Stomach (tissue), 9 donors: ENCODE measurements around the gene OLFML1. TPM values are rescaled to one million over a fixed set of nuclear protein-coding genes. Genes with fewer than 3 reads are reported as not detected.

ENCODE experiments used
- DNase-seq, 2 donors: peaks; one replicate each; pipeline versions ENCODE4 v3.0.0 to v3.0.0-alpha.2; 2013 to 2019
- H3K27ac ChIP-seq, 5 donors: fragments of 200-600 bp in 4 of 5; sonication (generic) in 4 of 5; one replicate each; pipeline ENCODE4 v1.5.1; 2013 to 2019; ENCODE audit warnings: mild to moderate bottlenecking in 1 of 5, moderate library complexity in 1 of 5
- H3K27me3 ChIP-seq, 3 donors: fragments of 200-600 bp; sonication (generic); one replicate each; pipeline ENCODE4 v1.5.1; 2017 to 2019; ENCODE audit warnings: mixed run types in 1 of 3
- H3K36me3 ChIP-seq, 4 donors: fragments of 200-600 bp; sonication (generic); 1 replicate in 3 of 4; 2 replicates in 1 of 4; pipeline ENCODE4 v1.5.1; 2016 to 2019
- H3K4me1 ChIP-seq, 4 donors: fragments of 200-600 bp; sonication (generic); one replicate each; pipeline ENCODE4 v1.5.1; 2016 to 2019
- H3K4me3 ChIP-seq, 4 donors: fragments of 200-600 bp; sonication (generic) in 3 of 4; one replicate each; pipeline ENCODE4 v1.5.1; 2016 to 2019; ENCODE audit warnings: mild to moderate bottlenecking in 1 of 4
- H3K9me3 ChIP-seq, 4 donors: fragments of 200-600 bp; sonication (generic); one replicate each; pipeline ENCODE4 v1.5.1; 2016 to 2019
- CTCF ChIP-seq, 7 experiments: fragments of 450-650 bp in 4 of 7; fragments of 200-600 bp in 3 of 7; sonication (generic) in 3 of 7; IDR thresholded peaks; one replicate each; pipeline ENCODE4 v1.5.1; 2016 to 2019; ENCODE audit warnings: antibody characterized with exemption in 7 of 7, control low read depth in 2 of 7, mild to moderate bottlenecking in 1 of 7
- EP300 ChIP-seq: sonication (generic); formaldehyde crosslinking; IDR thresholded peaks from one replicate; pipeline ENCODE4 v1.6.1; 2017; ENCODE audit warnings: antibody characterized with exemption
- POLR2A ChIP-seq, 4 donors: fragments of 450-650 bp; IDR thresholded peaks; one replicate each; pipeline ENCODE4 v1.6.1; 2016; ENCODE audit warnings: antibody characterized with exemption in 4 of 4, control low read depth in 2 of 4, mild to moderate bottlenecking in 1 of 4, moderate library complexity in 1 of 4
- POLR2AphosphoS5 ChIP-seq, 3 donors: sonication (generic); formaldehyde crosslinking; IDR thresholded peaks; one replicate each; pipeline ENCODE4 v1.6.1; 2016; ENCODE audit warnings: antibody characterized with exemption in 3 of 3
- WGBS, 5 donors: extraction: QIAGEN DNeasy Blood & Tissue Kit in 3 of 5; methylation state at CpG; one replicate each; pipeline versions ENCODE4 v1.1.5 to v1.1.7; 2013 to 2018; 5-methylcytosine and 5-hydroxymethylcytosine counted together
- intact Hi-C: fragments of 100-400 bp; cut with DNase I; formaldehyde crosslinking; loops from one replicate; pipeline ENCODE4 v1.15.1; 2023; ENCODE audit warnings: low total_unique reads
- polyA plus RNA-seq, 3 donors: library from polyadenylated mRNA; stranded (reverse); fragments of 200-250 nt; gene quantifications; one replicate each; pipeline ENCODE4 v1.2.3, GENCODE V29; 2013
- total RNA-seq, 5 donors: library from RNA; depleted of rRNA; stranded (reverse); fragments of >200 nt; gene quantifications; one replicate each; pipeline versions ENCODE4 v1.1.0 to v1.2.3, GENCODE V29; 2014 to 2016
- donor health status: healthy with polysubstance abuse.
- donor health status: Bipolar disorder and iron deficiency.
- donor health status: healthy.

Gene OLFML1
- total and polyA plus RNA-seq, 8 donors, result 0.90 to 14.9 (median 2.6) TPM; not detected in 3

GRCh38 chr11:7462706-7463105 is 22.6 kb upstream of the OLFML1 start:
- TF ChIP-seq EP300, result no peak
- no peak for TF ChIP-seq CTCF (IDR thresholded peaks at IDR 0.05)
- no peak for TF ChIP-seq POLR2AphosphoS5 (IDR thresholded peaks at IDR 0.05)
- no peak for TF ChIP-seq POLR2A (IDR thresholded peaks at IDR 0.05)
- intact Hi-C loops, result no loop called here
- Histone ChIP-seq H3K9me3 (no peaks in the 10 kb centered on the region), H3K4me1 (no peaks in the 10 kb centered on the region), H3K4me3 (no peak overlapping the region), H3K27me3 (no peaks in the 10 kb centered on the region), H3K36me3 (no peaks in the 10 kb centered on the region), H3K27ac (no peak overlapping the region)
- DNase-seq, result no peak
- WGBS, 5 donors, result 86 to 95% (median 88%) methylated on average over 1 of the region's 1 CpG

DNA sequence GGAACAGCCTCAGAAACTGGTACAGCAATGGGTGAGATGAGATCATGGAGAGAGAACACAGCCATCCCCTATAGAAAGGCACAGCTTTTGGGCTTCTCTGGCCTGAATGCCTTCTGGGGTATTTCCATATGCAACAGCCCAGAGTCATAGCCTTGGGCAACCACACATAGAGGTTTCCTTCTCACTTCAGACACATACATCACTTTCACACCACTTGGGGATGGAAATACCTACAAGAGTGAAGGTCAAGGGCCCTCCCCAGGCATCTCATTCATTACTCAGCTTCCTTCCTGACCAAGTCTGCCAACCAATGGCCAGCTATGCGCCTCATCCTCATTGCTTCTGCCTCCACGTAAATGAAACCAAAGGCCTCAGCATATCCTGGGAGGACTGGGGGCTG is 17.7 kb upstream of the OLFML1 start:
- 83 to 88% (median 86%) methylated on average over 2 of the region's 2 CpGs for WGBS, 5 donors
- no peak for TF ChIP-seq POLR2A (IDR thresholded peaks at IDR 0.05)
- no peak for TF ChIP-seq POLR2AphosphoS5 (IDR thresholded peaks at IDR 0.05)
- TF ChIP-seq EP300, result no peak
- no peaks in the 10 kb centered on the region for H3K9me3 ChIP-seq
- H3K27ac ChIP-seq, result no peak overlapping the region
- no peak for DNase-seq
- intact Hi-C loops, result no loop called here
- H3K4me3 ChIP-seq, result no peak overlapping the region
- H3K36me3 ChIP-seq, result peaks cover 0 to 13% (median 0%) of the 10 kb centered on the region in 4 donors
- no peaks in the 10 kb centered on the region for H3K4me1 ChIP-seq
- H3K27me3 ChIP-seq, result no peaks in the 10 kb centered on the region

DNA sequence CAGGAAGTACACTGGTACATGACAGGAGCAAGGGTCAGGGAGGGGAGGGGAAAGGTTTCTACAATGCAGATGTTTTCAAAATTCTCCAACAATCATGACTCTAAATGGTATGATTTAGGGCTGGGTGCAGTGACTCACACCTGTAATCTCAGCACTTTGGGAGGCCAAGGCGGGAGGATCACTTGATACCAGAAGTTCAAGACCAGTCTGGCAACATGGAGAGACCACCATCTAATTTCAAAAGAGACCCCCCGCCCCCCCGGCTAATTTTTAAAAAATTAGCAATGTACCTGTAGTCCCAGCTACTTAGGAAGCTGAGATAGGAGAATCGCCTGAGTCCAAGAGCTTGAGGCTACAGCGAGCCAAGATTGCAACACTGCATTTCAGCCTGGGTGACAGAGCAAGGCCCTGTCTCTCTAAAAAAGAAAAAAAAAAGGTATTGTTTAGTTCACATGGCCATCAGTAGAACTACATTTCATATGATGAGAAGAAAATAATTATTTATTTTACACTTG is 15.9 kb upstream of the OLFML1 start:
- Histone ChIP-seq H3K36me3 (peaks cover 0 to 13% (median 0%) of the 10 kb centered on the region in 4 donors), H3K9me3 (no peaks in the 10 kb centered on the region), H3K4me1 (no peaks in the 10 kb centered on the region), H3K27me3 (no peaks in the 10 kb centered on the region), H3K4me3 (no peak overlapping the region), H3K27ac (no peak overlapping the region)
- no peak for DNase-seq
- WGBS, 5 donors, result 89 to 94% (median 93%) methylated on average over 5 of the region's 5 CpGs
- TF ChIP-seq CTCF (IDR thresholded peaks at IDR 0.05) (no peak), POLR2AphosphoS5 (IDR thresholded peaks at IDR 0.05) (no peak), EP300 (no peak), POLR2A (IDR thresholded peaks at IDR 0.05) (no peak)
- intact Hi-C loops, result no loop called here

- no peak for DNase-seq
- H3K36me3 ChIP-seq, result peaks cover 0 to 13% (median 0%) of the 10 kb centered on the region in 4 donors
- intact Hi-C loops, result no loop called here
- TF ChIP-seq CTCF (IDR thresholded peaks at IDR 0.05) (no peak), POLR2A (IDR thresholded peaks at IDR 0.05) (no peak), EP300 (no peak), POLR2AphosphoS5 (IDR thresholded peaks at IDR 0.05) (no peak)
- WGBS, 5 donors, result 90 to 96% (median 94%) methylated on average over 6 to 7 of the region's 7 CpGs
- no peak overlapping the region for H3K4me3 ChIP-seq
- H3K9me3 ChIP-seq, result no peaks in the 10 kb centered on the region
- no peaks in the 10 kb centered on the region for H3K27me3 ChIP-seq
- no peak overlapping the region for H3K27ac ChIP-seq
- no peaks in the 10 kb centered on the region for H3K4me1 ChIP-seq
Observed at GRCh38 chr11:7471071-7471470, 14.2 kb upstream of the OLFML1 start.

DNA sequence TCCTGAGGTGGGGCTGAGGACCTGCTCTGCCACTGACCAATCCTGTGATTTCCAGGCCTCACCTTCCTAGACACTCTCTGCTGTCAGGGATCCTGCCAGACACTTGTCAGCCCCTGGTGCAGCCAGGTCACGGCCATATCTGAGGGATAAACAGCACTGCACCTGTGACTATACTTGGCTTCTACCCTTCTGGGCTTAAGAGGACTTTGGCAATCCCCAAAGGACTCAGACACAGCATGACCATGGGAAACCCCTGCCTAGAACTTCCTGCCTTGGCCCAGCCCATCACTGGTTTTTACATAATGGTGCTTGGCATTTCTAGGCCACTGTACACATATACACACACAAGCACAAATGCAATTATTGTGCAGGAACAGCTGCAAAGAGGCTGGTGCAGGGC is 11.6 kb upstream of the OLFML1 start:
- H3K27ac ChIP-seq, result no peak overlapping the region
- intact Hi-C loops, result no loop called here
- H3K9me3 ChIP-seq, result no peaks in the 10 kb centered on the region
- H3K36me3 ChIP-seq, result peaks cover 0 to 9% (median 0%) of the 10 kb centered on the region in 4 donors
- no peak overlapping the region for H3K4me3 ChIP-seq
- no peaks in the 10 kb centered on the region for H3K27me3 ChIP-seq
- WGBS, 5 donors, result 25 to 78% (median 71%) methylated on average over 1 of the region's 1 CpG
- H3K4me1 ChIP-seq, result no peaks in the 10 kb centered on the region
- TF ChIP-seq POLR2A (IDR thresholded peaks at IDR 0.05) (no peak), POLR2AphosphoS5 (IDR thresholded peaks at IDR 0.05) (no peak), CTCF (IDR thresholded peaks at IDR 0.05) (no peak), EP300 (no peak)
- no peak for DNase-seq
